HCT116 (cell line): ENCODE results near the gene PGK2. TPM values are rescaled to one million over a fixed set of nuclear protein-coding genes. Genes with fewer than 3 reads are reported as not detected.

Experiments
- ATAC-seq: fragments of 200-7000 bp; cut with Tn5 transposase; 2 replicates; pipeline ENCODE4 v1.9.1; 2020; ENCODE audit warnings: mild to moderate bottlenecking, moderate library complexity
- BruUV-seq: library from RNA; stranded (reverse); fragments of 400-500 nt; replicated peaks from 2 replicates; lab custom pipeline; 2021; lab: Mats Ljungman, UMichigan
- CTCF ChIA-PET: fragments of 300-600 bp; sonication (Branson Sonifier 250); formaldehyde crosslinking; loops from one replicate; lab custom pipeline; 2021; ENCODE audit warnings: antibody characterized with exemption; lab: Charles Lee
- POLR2A ChIA-PET: fragments of 300-600, 350-600 bp; sonication (Branson Sonifier 250); formaldehyde crosslinking; loops from one replicate; lab custom pipeline; 2021; ENCODE audit warnings: antibody characterized with exemption; lab: Charles Lee
- RAD21 ChIA-PET, 2 experiments: fragments of 300-600 bp; sonication (Branson Sonifier 250); formaldehyde crosslinking; loops; one replicate each; lab custom pipeline; 2023; ENCODE audit warnings: low total read pairs in 2 of 2; ENCODE audit not compliant: uncharacterized antibody in 2 of 2, unreplicated experiment in 2 of 2, low non-redundant PET in 1 of 2; lab: Charles Lee
- DNase-seq: peaks from one replicate; pipeline ENCODE4 v3.0.0-alpha.2; 2010; ENCODE audit warnings: low read depth, low spot score
- H2AFZ ChIP-seq: fragments of 200-600 bp; shearing (Covaris generic), sonication (generic); 2 replicates; pipeline ENCODE4 v1.6.1; 2017; ENCODE audit warnings: low read depth, mixed run types, mixed read lengths, antibody characterized with exemption, low read length; ENCODE audit not compliant: poor library complexity, severe bottlenecking
- H3K27ac ChIP-seq: 2 replicates; pipeline ENCODE4 v1.5.1; 2012; ENCODE audit warnings: low read depth, low read length
- H3K27me3 ChIP-seq: fragments of 200-600 bp; sonication (generic); 2 replicates; pipeline ENCODE4 v1.6.1; 2016; ENCODE audit warnings: mixed run types, low read length, mixed read lengths; ENCODE audit not compliant: insufficient read depth
- H3K36me3 ChIP-seq, 2 experiments: fragments of 200-500 bp in 1 of 2; fragments of 200-600 bp in 1 of 2; sonication (Bioruptor generic) in 1 of 2; sonication (generic) in 1 of 2; 2 replicates each; pipeline versions ENCODE4 v1.5.1 to v1.6.1; 2014 to 2016; ENCODE audit warnings: low read length in 2 of 2, inconsistent platforms in 1 of 2, mixed read lengths in 1 of 2, mixed run types in 1 of 2; ENCODE audit not compliant: insufficient read depth in 2 of 2, control insufficient read depth in 1 of 2
- H3K4me1 ChIP-seq, 2 experiments: fragments of 200-600 bp in 1 of 2; sonication (generic) in 1 of 2; 2 replicates each; pipeline versions ENCODE4 v1.5.1 to v1.6.1; 2012 to 2017; ENCODE audit warnings: low read length in 2 of 2, inconsistent platforms in 1 of 2, mild to moderate bottlenecking in 1 of 2, mixed read lengths in 1 of 2, mixed run types in 1 of 2, moderate library complexity in 1 of 2; ENCODE audit not compliant: insufficient read depth in 2 of 2, control insufficient read depth in 1 of 2
- H3K4me2 ChIP-seq: fragments of 200-600 bp; sonication (generic); 2 replicates; pipeline ENCODE4 v1.6.1; 2017; ENCODE audit warnings: mixed run types, low read length, mixed read lengths
- H3K4me3 ChIP-seq, 2 experiments: fragments of 200-600 bp in 1 of 2; sonication (generic) in 1 of 2; replicated peaks in 1 of 2; 2 replicates each; pipeline ENCODE4 v1.5.1; 2011 to 2016; ENCODE audit warnings: low read length in 2 of 2, control low read depth in 1 of 2, low read depth in 1 of 2, mild to moderate bottlenecking in 1 of 2, mixed read lengths in 1 of 2, mixed run types in 1 of 2
- H3K79me2 ChIP-seq: fragments of 200-600 bp; sonication (generic); 2 replicates; pipeline ENCODE4 v1.6.1; 2017; ENCODE audit warnings: mild to moderate bottlenecking, mixed run types, low read length, moderate library complexity, mixed read lengths; ENCODE audit not compliant: insufficient read depth
- H3K9ac ChIP-seq: fragments of 200-600 bp; sonication (generic); 2 replicates; pipeline ENCODE4 v1.6.1; 2016; ENCODE audit warnings: low read length, mixed read lengths
- H3K9me2 ChIP-seq: fragments of 200-600 bp; sonication (generic), shearing (Covaris generic); 2 replicates; pipeline ENCODE4 v1.6.1; 2017; ENCODE audit warnings: mixed run types, mild to moderate bottlenecking, moderate library complexity; ENCODE audit not compliant: insufficient read depth
- H3K9me3 ChIP-seq, 2 experiments: fragments of 200-500 bp in 1 of 2; fragments of 200-600 bp in 1 of 2; sonication (Bioruptor generic) in 1 of 2; sonication (generic) in 1 of 2; 2 replicates each; pipeline ENCODE4 v1.6.1; 2014 to 2017; ENCODE audit warnings: low read length in 2 of 2, mixed read lengths in 2 of 2, inconsistent platforms in 1 of 2, low read depth in 1 of 2, mild to moderate bottlenecking in 1 of 2, mixed run types in 1 of 2, moderate library complexity in 1 of 2; ENCODE audit not compliant: control insufficient read depth in 1 of 2, insufficient read depth in 1 of 2
- H4K20me1 ChIP-seq: fragments of 200-600 bp; sonication (generic), shearing (Covaris generic); 2 replicates; pipeline ENCODE4 v1.6.1; 2017; ENCODE audit warnings: mixed run types, mild to moderate bottlenecking, moderate library complexity; ENCODE audit not compliant: insufficient read depth
- ELF1 ChIP-seq: IDR thresholded peaks from 2 replicates; pipeline ENCODE4 v1.6.1; 2012; ENCODE audit warnings: low read depth, borderline replicate concordance
- EZH2phosphoT487 ChIP-seq: fragments of 200-600 bp; IDR thresholded peaks from 2 replicates; pipeline ENCODE4 v1.6.1; 2018; ENCODE audit warnings: antibody characterized with exemption, borderline replicate concordance
- FOSL1 ChIP-seq: IDR thresholded peaks from 2 replicates; pipeline ENCODE4 v1.6.1; 2012; ENCODE audit warnings: low read depth
- POLR2A ChIP-seq: IDR thresholded peaks from 2 replicates; pipeline ENCODE4 v1.7.0; 2011; ENCODE audit warnings: borderline replicate concordance; ENCODE audit not compliant: insufficient read depth, insufficient read length; ENCODE audit errors: extremely low read depth
- POLR2AphosphoS5 ChIP-seq: IDR thresholded peaks from 2 replicates; pipeline ENCODE4 v1.6.1; 2011; ENCODE audit warnings: mild to moderate bottlenecking, low read depth, low read length, moderate library complexity
- REST ChIP-seq: IDR thresholded peaks from 2 replicates; pipeline ENCODE4 v1.6.1; 2012; ENCODE audit warnings: low read depth
- SIN3A ChIP-seq: IDR thresholded peaks from 2 replicates; pipeline ENCODE4 v1.6.1; 2012; ENCODE audit warnings: low read depth
- SP1 ChIP-seq: IDR thresholded peaks from 2 replicates; pipeline ENCODE4 v1.6.1; 2012; ENCODE audit warnings: low read depth
- SRF ChIP-seq: IDR thresholded peaks from 2 replicates; pipeline ENCODE4 v1.6.1; 2012; ENCODE audit warnings: low read depth
- TCF7L2 ChIP-seq: IDR thresholded peaks from 2 replicates; pipeline ENCODE4 v1.7.0; 2011; ENCODE audit warnings: borderline replicate concordance, inconsistent platforms; ENCODE audit not compliant: insufficient read depth, insufficient read length; ENCODE audit errors: extremely low read depth
- YY1 ChIP-seq: IDR thresholded peaks from 2 replicates; pipeline ENCODE4 v1.6.1; 2011; ENCODE audit warnings: low read length, low read depth, moderate library complexity, mild to moderate bottlenecking; ENCODE audit not compliant: insufficient replicate concordance; ENCODE audit errors: extremely low read depth
- ZBTB33 ChIP-seq: IDR thresholded peaks from 2 replicates; pipeline ENCODE4 v1.6.1; 2011; ENCODE audit warnings: mild to moderate bottlenecking, low read length, moderate library complexity; ENCODE audit not compliant: insufficient replicate concordance; ENCODE audit errors: extremely low read depth
- ZFX ChIP-seq: fragments of 450-650 bp; IDR thresholded peaks from 2 replicates; pipeline ENCODE4 v1.6.1; 2017
- ZNF274 ChIP-seq: fragments of 200-500 bp; sonication (Bioruptor generic); IDR thresholded peaks from 2 replicates; pipeline ENCODE4 v1.6.1; 2014; ENCODE audit warnings: mild to moderate bottlenecking, low read depth, low read length, inconsistent platforms
- intact Hi-C: fragments of 100-400 bp; cut with micrococcal nuclease; formaldehyde crosslinking; loops from 2 replicates; pipeline ENCODE4 v1.10.0; 2022
- total RNA-seq: library from RNA; stranded (reverse); gene quantifications from one replicate; pipeline ENCODE4 v1.2.1, GENCODE V29; 2021; ENCODE audit not compliant: unreplicated experiment
- TF ChIP-seq, protein P1 (sequence below): IDR thresholded peaks from 2 replicates; pipeline ENCODE4 v1.6.1; 2012
- TF ChIP-seq, protein P2 (sequence below), 3 experiments: fragments of 200-600 bp in 1 of 3; sonication (generic) in 1 of 3; IDR thresholded peaks in 2 of 3; conservative IDR thresholded peaks in 1 of 3; 2 replicates each; pipeline ENCODE4 v1.5.1; 2012 to 2017; ENCODE audit warnings: low read depth in 2 of 3, low read length in 2 of 3, antibody characterized with exemption in 1 of 3, borderline replicate concordance in 1 of 3, control low read depth in 1 of 3, mild to moderate bottlenecking in 1 of 3, mixed read lengths in 1 of 3, mixed run types in 1 of 3, moderate library complexity in 1 of 3; ENCODE audit not compliant: insufficient read depth in 1 of 3

Gene PGK2
- total RNA-seq, 1 experiment from 2014 or later = not detected

- H3K27ac ChIP-seq = no peak overlapping the region
- POLR2A ChIA-PET = no interaction called here
- CTCF ChIA-PET = no interaction called here
- no peak for DNase-seq
- RAD21 ChIA-PET = no interaction called here
- no peaks in the 10 kb centered on the region for H3K9me3 ChIP-seq
- no peak overlapping the region for H3K4me2 ChIP-seq
- no peak for ATAC-seq
- no peak overlapping the region for H2AFZ ChIP-seq
- no TSS peak for BruUV-seq
- TF ChIP-seq YY1 (no peak), ZNF274 (no peak), ELF1 (no peak), ZFX (no peak), ZBTB33 (no peak), SP1 (no peak), TCF7L2 (no peak), EZH2phosphoT487 (no peak), REST (no peak), SIN3A (no peak), POLR2AphosphoS5 (no peak), POLR2A (no peak), FOSL1 (no peak), SRF (no peak)
- TF ChIP-seq, protein P1, sequence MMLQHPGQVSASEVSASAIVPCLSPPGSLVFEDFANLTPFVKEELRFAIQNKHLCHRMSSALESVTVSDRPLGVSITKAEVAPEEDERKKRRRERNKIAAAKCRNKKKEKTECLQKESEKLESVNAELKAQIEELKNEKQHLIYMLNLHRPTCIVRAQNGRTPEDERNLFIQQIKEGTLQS = no peak
- TF ChIP-seq, protein P2, sequence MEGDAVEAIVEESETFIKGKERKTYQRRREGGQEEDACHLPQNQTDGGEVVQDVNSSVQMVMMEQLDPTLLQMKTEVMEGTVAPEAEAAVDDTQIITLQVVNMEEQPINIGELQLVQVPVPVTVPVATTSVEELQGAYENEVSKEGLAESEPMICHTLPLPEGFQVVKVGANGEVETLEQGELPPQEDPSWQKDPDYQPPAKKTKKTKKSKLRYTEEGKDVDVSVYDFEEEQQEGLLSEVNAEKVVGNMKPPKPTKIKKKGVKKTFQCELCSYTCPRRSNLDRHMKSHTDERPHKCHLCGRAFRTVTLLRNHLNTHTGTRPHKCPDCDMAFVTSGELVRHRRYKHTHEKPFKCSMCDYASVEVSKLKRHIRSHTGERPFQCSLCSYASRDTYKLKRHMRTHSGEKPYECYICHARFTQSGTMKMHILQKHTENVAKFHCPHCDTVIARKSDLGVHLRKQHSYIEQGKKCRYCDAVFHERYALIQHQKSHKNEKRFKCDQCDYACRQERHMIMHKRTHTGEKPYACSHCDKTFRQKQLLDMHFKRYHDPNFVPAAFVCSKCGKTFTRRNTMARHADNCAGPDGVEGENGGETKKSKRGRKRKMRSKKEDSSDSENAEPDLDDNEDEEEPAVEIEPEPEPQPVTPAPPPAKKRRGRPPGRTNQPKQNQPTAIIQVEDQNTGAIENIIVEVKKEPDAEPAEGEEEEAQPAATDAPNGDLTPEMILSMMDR (IDR thresholded peaks at IDR 0.05 in 2 of 3, conservative IDR thresholded peaks at IDR 0.05 in 1 of 3; ENCODE audit: borderline replicate concordance in 1 of 3, insufficient read depth in 1 of 3, low read depth in 2 of 3, low read length in 2 of 3) = no peak
- H3K79me2 ChIP-seq = no peaks in the 10 kb centered on the region
- H4K20me1 ChIP-seq = no peaks in the 10 kb centered on the region
- H3K27me3 ChIP-seq = no peaks in the 10 kb centered on the region
- intact Hi-C loops = no loop called here
- no peak overlapping the region for H3K9ac ChIP-seq
- no peaks in the 10 kb centered on the region for H3K4me1 ChIP-seq
- no peaks in the 10 kb centered on the region for H3K9me2 ChIP-seq
- no peaks in the 10 kb centered on the region for H3K36me3 ChIP-seq
- H3K4me3 ChIP-seq = no peak overlapping the region
Observed at GRCh38 chr6:49739423-49739822, 47.7 kb downstream of the PGK2 start.
